Measurements from ENCODE around the gene AKAP13. TPM values are rescaled to one million over a fixed set of nuclear protein-coding genes. Genes with fewer than 3 reads are reported as not detected.

AKAP13 gene
- total and polyA plus RNA-seq, 2 of the 8 experiments (the other 6 are each of a cell fraction or from before 2014, with no cell fraction given): 14.0 to 46.2 TPM

- Histone ChIP-seq H2BK120ac (replicated peaks; ENCODE audit: low read depth, low read length) (no peak overlapping the region), H3K4me3 (ENCODE audit: extremely low read depth in 1 of 4, insufficient read depth in 2 of 4, low read depth in 3 of 4, low read length in 4 of 4) (no peak overlapping the region), H3K14ac (ENCODE audit: insufficient read length) (no peak overlapping the region), H2AK5ac (ENCODE audit: low read depth, low read length) (no peak overlapping the region), H2BK12ac (ENCODE audit: low read depth, low read length) (no peak overlapping the region), H2BK15ac (ENCODE audit: low read length) (no peak overlapping the region), H3K4me2 (ENCODE audit: insufficient read depth in 1 of 2, low read depth in 2 of 2, low read length in 2 of 2) (no peak overlapping the region), H2BK20ac (ENCODE audit: low read length) (no peak overlapping the region), H4K20me1 (replicated peaks in 1 of 2; ENCODE audit: control insufficient read depth in 1 of 2, insufficient read depth in 2 of 2, low read length in 2 of 2) (no peaks in the 10 kb centered on the region), H3K4me1 (replicated peaks in 1 of 4; ENCODE audit: control insufficient read depth in 3 of 4, insufficient read depth in 4 of 4, low read length in 3 of 4) (peaks cover 0 to 6% (median 6%) of the 10 kb centered on the region in 4 experiments; a peak in 4 of 7 replicates), H3K27ac (ENCODE audit: low read depth, low read length) (no peak overlapping the region), H4K8ac (ENCODE audit: extremely low read depth, insufficient read depth, low read length) (no peak overlapping the region), H3K27me3 (replicated peaks in 1 of 4; ENCODE audit: control insufficient read depth in 3 of 4, extremely low read depth in 1 of 4, insufficient read depth in 3 of 4, low read length in 3 of 4) (no peaks in the 10 kb centered on the region), H2AFZ (ENCODE audit: low read length) (no peak overlapping the region), H3K9me3 (ENCODE audit: insufficient read depth in 2 of 2, low read depth in 1 of 2, low read length in 1 of 2) (no peaks in the 10 kb centered on the region), H3K56ac (replicated peaks; ENCODE audit: insufficient read length, low read depth, low read length) (no peak overlapping the region), H3K23me2 (ENCODE audit: low read depth, low read length) (no peaks in the 10 kb centered on the region), H3K79me2 (ENCODE audit: control insufficient read depth in 1 of 2, insufficient read depth in 2 of 2, low read length in 2 of 2) (no peaks in the 10 kb centered on the region), H3K18ac (ENCODE audit: extremely low read depth, low read length) (no peak overlapping the region), H3K79me1 (ENCODE audit: low read depth, low read length) (no peaks in the 10 kb centered on the region), H4K5ac (ENCODE audit: insufficient read length, low read depth, low read length) (no peak overlapping the region), H3K4ac (replicated peaks; ENCODE audit: insufficient read length, low read depth, low read length) (no peak overlapping the region), H4K91ac (replicated peaks; ENCODE audit: insufficient read length, low read length) (no peak overlapping the region), H2BK5ac (ENCODE audit: low read depth, low read length) (no peak overlapping the region), H3K9ac (replicated peaks in 1 of 4; ENCODE audit: extremely low read depth in 1 of 4, low read depth in 3 of 4, low read length in 3 of 4) (no peak overlapping the region), H3K23ac (ENCODE audit: insufficient read length) (no peak overlapping the region), H3K36me3 (ENCODE audit: control insufficient read depth in 2 of 4, insufficient read depth in 4 of 4, low read length in 3 of 4) (peaks cover 0 to 21% (median 8%) of the 10 kb centered on the region in 4 experiments; a peak in 6 of 8 replicates)
- FAIRE-seq (no peak), DNase-seq (ENCODE audit: low read depth in 1 of 2, low spot score in 2 of 2) (no peak)
- WGBS, 2 experiments (ENCODE audit: extremely low coverage in 1 of 2, insufficient coverage in 1 of 2, insufficient read length in 1 of 2, insufficient replicate concordance in 2 of 2, low coverage in 1 of 2, low lambda C conversion rate in 2 of 2, missing lambda C conversion rate in 1 of 2): 95% methylated on average over 4 of the region's 4 CpGs; no CpG with 5 or more reads in 1 of the 2 experiments
- ChIA-PET POLR2A (ENCODE audit: partially characterized antibody) (no interaction called here), CTCF (ENCODE audit: partially characterized antibody) (interaction anchor here (1.4 kb wide), 1 partner anchor 16 kb away, joined by 3 read pairs; no protein-coding TSS in a partner anchor)
- no peak for TF ChIP-seq SP1 (IDR thresholded peaks at IDR 0.05; ENCODE audit: low read depth, low read length)
- TF ChIP-seq PHF8 (conservative IDR thresholded peaks at IDR 0.05; ENCODE audit: low read depth, low read length): no peak
- no peak for TF ChIP-seq NRF1 (IDR thresholded peaks at IDR 0.05; ENCODE audit: low read depth, low read length)
- TF ChIP-seq POLR2AphosphoS5 (IDR thresholded peaks at IDR 0.05; ENCODE audit: low read depth, low read length): no peak
- no peak for TF ChIP-seq CTCF (IDR thresholded peaks at IDR 0.05; ENCODE audit: control extremely low read depth in 1 of 3, insufficient read depth in 1 of 3, low read depth in 1 of 3, low read length in 3 of 3)
- no peak for TF ChIP-seq ATF2 (IDR thresholded peaks at IDR 0.05; ENCODE audit: low read length)
- no peak for TF ChIP-seq CHD2 (IDR thresholded peaks at IDR 0.05; ENCODE audit: low read length)
- TF ChIP-seq SIN3A (conservative IDR thresholded peaks at IDR 0.05 in 1 of 2, IDR thresholded peaks at IDR 0.05 in 1 of 2; ENCODE audit: low read depth in 1 of 2, low read length in 2 of 2): no peak
- no peak for TF ChIP-seq POU5F1 (IDR thresholded peaks at IDR 0.05; ENCODE audit: low read depth, low read length)
These were observed 310.3 kb downstream of the AKAP13 start for GRCh38 chr15:85690561-85691231.

Data from H1 (cell line).